IgD-negative memory B cell (primary cell): ENCODE data around the gene DLX6. TPM values are rescaled to one million over a fixed set of nuclear protein-coding genes. Genes with fewer than 3 reads are reported as not detected.

Experiments
- H3K27ac Mint-ChIP-seq, 3 donors: one replicate each; pipeline ENCODE4 v1.8.0; 2020 to 2022; ENCODE audit warnings: mild to moderate bottlenecking in 3 of 3, mixed read lengths in 3 of 3, moderate library complexity in 1 of 3
- H3K27me3 Mint-ChIP-seq: one replicate; pipeline ENCODE4 v1.8.0; 2021; ENCODE audit warnings: mixed read lengths
- H3K36me3 Mint-ChIP-seq: one replicate; pipeline ENCODE4 v1.8.0; 2020; ENCODE audit warnings: mild to moderate bottlenecking, mixed read lengths
- H3K4me1 Mint-ChIP-seq, 3 donors: one replicate each; pipeline ENCODE4 v1.8.0; 2020 to 2022; ENCODE audit warnings: mixed read lengths in 3 of 3, mild to moderate bottlenecking in 1 of 3
- H3K4me3 Mint-ChIP-seq, 4 donors: one replicate each; pipeline ENCODE4 v1.8.0; 2020 to 2022; ENCODE audit warnings: mild to moderate bottlenecking in 4 of 4, mixed read lengths in 4 of 4, moderate library complexity in 3 of 4
- H3K9me3 Mint-ChIP-seq, 3 donors: one replicate each; pipeline ENCODE4 v1.8.0; 2020 to 2021; ENCODE audit warnings: mixed read lengths in 3 of 3, mild to moderate bottlenecking in 1 of 3
- polyA plus RNA-seq: library from polyadenylated mRNA; unstranded; fragments of 300-500 nt; fragmentation: Illumina TruSeq; gene quantifications from one replicate; pipeline ENCODE4 v1.2.3, GENCODE V29; 2021

DLX6 gene
- polyA plus RNA-seq, 1 donor from 2014 or later: not detected

GRCh38 chr7:97001656-97002554, 3.4 kb upstream of the DLX6 start:
- Mint-ChIP-seq H3K4me1 (peaks cover 4 to 8% (median 7%) of the 10 kb centered on the region in 3 donors), H3K27me3 (peaks cover 74% of the 10 kb centered on the region), H3K4me3 (no peak overlapping the region), H3K9me3 (peaks cover 0 to 5% (median 0%) of the 10 kb centered on the region in 3 donors), H3K36me3 (no peaks in the 10 kb centered on the region), H3K27ac (peak overlapping the region in 2 of 3 donors; percentile 8 to 18)

- no peak overlapping the region for H3K4me3 Mint-ChIP-seq
- no peak overlapping the region for H3K27ac Mint-ChIP-seq
- H3K36me3 Mint-ChIP-seq: no peaks in the 10 kb centered on the region
- peaks cover 0 to 5% (median 0%) of the 10 kb centered on the region in 3 donors for H3K9me3 Mint-ChIP-seq
- H3K4me1 Mint-ChIP-seq: peaks cover 4 to 8% (median 6%) of the 10 kb centered on the region in 3 donors
- peaks cover 75% of the 10 kb centered on the region for H3K27me3 Mint-ChIP-seq
Measured at GRCh38 chr7:97002555-97003261, 2.6 kb upstream of the DLX6 start.

- H3K36me3 Mint-ChIP-seq: no peaks in the 10 kb centered on the region
- peak overlapping the region in 1 of 4 donors; percentile 68 for H3K4me3 Mint-ChIP-seq
- peak overlapping the region in 2 of 3 donors; percentile 46 to 53 for H3K27ac Mint-ChIP-seq
- peaks cover 0 to 5% (median 0%) of the 10 kb centered on the region in 3 donors for H3K9me3 Mint-ChIP-seq
- peaks cover 4 to 8% (median 6%) of the 10 kb centered on the region in 3 donors for H3K4me1 Mint-ChIP-seq
- H3K27me3 Mint-ChIP-seq: peaks cover 73% of the 10 kb centered on the region
Measured at GRCh38 chr7:97003262-97004246, 1.8 kb upstream of the DLX6 start.

- Mint-ChIP-seq H3K4me1 (peaks cover 4 to 8% (median 6%) of the 10 kb centered on the region in 3 donors), H3K9me3 (peaks cover 0 to 3% (median 0%) of the 10 kb centered on the region in 3 donors), H3K4me3 (peak overlapping the region in 3 of 4 donors; percentile 64 to 90 (median 78)), H3K27me3 (peaks cover 70% of the 10 kb centered on the region), H3K27ac (peak overlapping the region in 2 of 3 donors; percentile 53 to 76), H3K36me3 (no peaks in the 10 kb centered on the region)
Measured at GRCh38 chr7:97004247-97005182, 838 bp upstream of the DLX6 start.

GRCh38 chr7:97006055-97006815, 882 bp downstream of the DLX6 start:
- H3K4me1 Mint-ChIP-seq: peaks cover 4 to 8% (median 6%) of the 10 kb centered on the region in 3 donors
- H3K9me3 Mint-ChIP-seq: peaks cover 0 to 3% (median 0%) of the 10 kb centered on the region in 3 donors
- H3K4me3 Mint-ChIP-seq: peak overlapping the region; percentile 29 to 88 (median 76)
- no peaks in the 10 kb centered on the region for H3K36me3 Mint-ChIP-seq
- H3K27me3 Mint-ChIP-seq: peaks cover 68% of the 10 kb centered on the region
- peak overlapping the region in 1 of 3 donors; percentile 10 for H3K27ac Mint-ChIP-seq

- H3K4me1 Mint-ChIP-seq: peaks cover 4 to 8% (median 6%) of the 10 kb centered on the region in 3 donors
- peak overlapping the region in 3 of 4 donors; percentile 65 to 88 (median 72) for H3K4me3 Mint-ChIP-seq
- no peak overlapping the region for H3K27ac Mint-ChIP-seq
Measured at GRCh38 chr7:97006816-97007582, 1.6 kb downstream of the DLX6 start.

GRCh38 chr7:97007583-97007861, 2.2 kb downstream of the DLX6 start:
- H3K27ac Mint-ChIP-seq: no peak overlapping the region
- peaks cover 4 to 8% (median 6%) of the 10 kb centered on the region in 3 donors for H3K4me1 Mint-ChIP-seq
- peaks cover 0 to 3% (median 2%) of the 10 kb centered on the region in 3 donors for H3K9me3 Mint-ChIP-seq
- no peaks in the 10 kb centered on the region for H3K36me3 Mint-ChIP-seq
- peaks cover 71% of the 10 kb centered on the region for H3K27me3 Mint-ChIP-seq
- H3K4me3 Mint-ChIP-seq: peak overlapping the region in 3 of 4 donors; percentile 33 to 59 (median 38)

More at GRCh38 chr7:97006816-97007582, 1.6 kb downstream of the DLX6 start:
- peaks cover 0 to 3% (median 2%) of the 10 kb centered on the region in 3 donors for H3K9me3 Mint-ChIP-seq
- peaks cover 70% of the 10 kb centered on the region for H3K27me3 Mint-ChIP-seq
- H3K36me3 Mint-ChIP-seq: no peaks in the 10 kb centered on the region

- peak overlapping the region in 1 of 4 donors; percentile 38 for H3K4me3 Mint-ChIP-seq
- H3K27ac Mint-ChIP-seq: no peak overlapping the region
- peaks cover 71% of the 10 kb centered on the region for H3K27me3 Mint-ChIP-seq
- peaks cover 0 to 3% (median 0%) of the 10 kb centered on the region in 3 donors for H3K9me3 Mint-ChIP-seq
- H3K36me3 Mint-ChIP-seq: no peaks in the 10 kb centered on the region
- peaks cover 4 to 8% (median 6%) of the 10 kb centered on the region in 3 donors for H3K4me1 Mint-ChIP-seq
Measured at GRCh38 chr7:97008275-97008917, 3.0 kb downstream of the DLX6 start.

GRCh38 chr7:97009753-97010732, 4.7 kb downstream of the DLX6 start:
- H3K27me3 Mint-ChIP-seq: peaks cover 76% of the 10 kb centered on the region
- H3K27ac Mint-ChIP-seq: peak overlapping the region in 1 of 3 donors; percentile 78
- H3K36me3 Mint-ChIP-seq: no peaks in the 10 kb centered on the region
- peaks cover 0 to 3% (median 0%) of the 10 kb centered on the region in 3 donors for H3K9me3 Mint-ChIP-seq
- H3K4me1 Mint-ChIP-seq: peaks cover 3 to 6% (median 4%) of the 10 kb centered on the region in 3 donors
- H3K4me3 Mint-ChIP-seq: no peak overlapping the region

- H3K27ac Mint-ChIP-seq: no peak overlapping the region
- H3K9me3 Mint-ChIP-seq: peaks cover 0 to 3% (median 0%) of the 10 kb centered on the region in 3 donors
- H3K36me3 Mint-ChIP-seq: no peaks in the 10 kb centered on the region
Measured at GRCh38 chr7:97011104-97011503, 5.8 kb downstream of the DLX6 start.

More at GRCh38 chr7:97011104-97011503, 5.8 kb downstream of the DLX6 start:
- peaks cover 3 to 10% (median 4%) of the 10 kb centered on the region in 3 donors for H3K4me1 Mint-ChIP-seq
- no peak overlapping the region for H3K4me3 Mint-ChIP-seq
- peaks cover 79% of the 10 kb centered on the region for H3K27me3 Mint-ChIP-seq
